ENCODE data around the gene CRIP2.

DNA sequence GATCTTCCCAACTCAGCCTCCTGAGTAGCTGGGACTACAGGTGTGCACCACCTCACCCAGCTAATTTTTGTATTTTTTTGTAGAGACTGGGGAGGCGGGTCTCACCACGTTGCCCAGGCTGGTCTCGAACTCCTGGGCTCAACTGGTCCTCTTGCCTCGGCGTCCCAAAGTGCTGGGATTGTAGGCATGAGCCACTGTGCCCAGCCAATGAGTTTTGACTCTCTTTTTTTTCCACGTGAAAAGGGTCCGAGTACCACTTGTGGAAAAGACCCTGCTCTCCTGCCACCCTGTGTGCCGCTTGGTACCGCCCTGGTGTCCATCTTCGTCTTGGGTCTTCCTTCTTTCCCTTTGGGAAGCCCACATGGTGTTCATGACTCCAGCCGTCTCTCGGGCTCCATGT is 34.0 kb downstream of the CRIP2 start:
- TF ChIP-seq EZH2 (IDR thresholded peaks at IDR 0.05; ENCODE audit: insufficient read depth, poor library complexity, severe bottlenecking) (no peak), EZH2phosphoT487 (IDR thresholded peaks at IDR 0.05; ENCODE audit: insufficient read depth, low read depth) (no peak)
